Measurements from ENCODE around the gene LGR5.

LGR5 gene

GRCh38 chr12:71432936-71433335 is 6.7 kb upstream of the LGR5 start:
- no peak for DNase-seq
- in situ Hi-C loops (cut with HindIII; ENCODE audit: low pct_ligation_motif_present, low pct_unique_long_range_greater_than_20kb, low sequenced_read_pairs), result no loop called here

- DNase-seq, result no peak
- in situ Hi-C loops (cut with HindIII; ENCODE audit: low pct_ligation_motif_present, low pct_unique_long_range_greater_than_20kb, low sequenced_read_pairs), result no loop called here
Measured at GRCh38 chr12:71436696-71437095, 2.9 kb upstream of the LGR5 start.

- no peak for DNase-seq
- in situ Hi-C loops (cut with HindIII; ENCODE audit: low pct_ligation_motif_present, low pct_unique_long_range_greater_than_20kb, low sequenced_read_pairs), result no loop called here
Measured at GRCh38 chr12:71438670-71439361, 782 bp upstream of the LGR5 start.

GRCh38 chr12:71439362-71439612 is 311 bp upstream of the LGR5 start:
- DNase-seq, result no peak
- in situ Hi-C loops (cut with HindIII; ENCODE audit: low pct_ligation_motif_present, low pct_unique_long_range_greater_than_20kb, low sequenced_read_pairs), result no loop called here

GRCh38 chr12:71440345-71440762 is 756 bp downstream of the LGR5 start:
- peak; percentile 11 for DNase-seq
- in situ Hi-C loops (cut with HindIII; ENCODE audit: low pct_ligation_motif_present, low pct_unique_long_range_greater_than_20kb, low sequenced_read_pairs), result no loop called here

GRCh38 chr12:71440763-71441748 is 1.5 kb downstream of the LGR5 start:
- in situ Hi-C loops (cut with HindIII; ENCODE audit: low pct_ligation_motif_present, low pct_unique_long_range_greater_than_20kb, low sequenced_read_pairs), result no loop called here
- no peak for DNase-seq

- peak; percentile 33 for DNase-seq
- in situ Hi-C loops (cut with HindIII; ENCODE audit: low pct_ligation_motif_present, low pct_unique_long_range_greater_than_20kb, low sequenced_read_pairs), result no loop called here
Measured at GRCh38 chr12:71441836-71442566, 2.4 kb downstream of the LGR5 start.

GRCh38 chr12:71442567-71442931 is 3.0 kb downstream of the LGR5 start:
- in situ Hi-C loops (cut with HindIII; ENCODE audit: low pct_ligation_motif_present, low pct_unique_long_range_greater_than_20kb, low sequenced_read_pairs), result no loop called here

GRCh38 chr12:71445071-71445470 is 5.5 kb downstream of the LGR5 start:
- no peak for DNase-seq
- in situ Hi-C loops (cut with HindIII; ENCODE audit: low pct_ligation_motif_present, low pct_unique_long_range_greater_than_20kb, low sequenced_read_pairs), result no loop called here

More at GRCh38 chr12:71442567-71442931, 3.0 kb downstream of the LGR5 start:
- no peak for DNase-seq

GRCh38 chr12:71447691-71448132 is 8.1 kb downstream of the LGR5 start:
- in situ Hi-C loops (cut with HindIII; ENCODE audit: low pct_ligation_motif_present, low pct_unique_long_range_greater_than_20kb, low sequenced_read_pairs), result no loop called here
- DNase-seq, result no peak

GRCh38 chr12:71448150-71448581 is 8.6 kb downstream of the LGR5 start:
- in situ Hi-C loops (cut with HindIII; ENCODE audit: low pct_ligation_motif_present, low pct_unique_long_range_greater_than_20kb, low sequenced_read_pairs), result no loop called here
- no peak for DNase-seq

- no peak for DNase-seq
Measured at GRCh38 chr12:71449373-71450070, 9.9 kb downstream of the LGR5 start.

GRCh38 chr12:71452006-71452405 is 12.4 kb downstream of the LGR5 start:
- DNase-seq, result no peak
- in situ Hi-C loops (cut with HindIII; ENCODE audit: low pct_ligation_motif_present, low pct_unique_long_range_greater_than_20kb, low sequenced_read_pairs), result no loop called here

More at GRCh38 chr12:71449373-71450070, 9.9 kb downstream of the LGR5 start:
- in situ Hi-C loops (cut with HindIII; ENCODE audit: low pct_ligation_motif_present, low pct_unique_long_range_greater_than_20kb, low sequenced_read_pairs), result no loop called here

GRCh38 chr12:71455028-71455737 is 15.6 kb downstream of the LGR5 start:
- no peak for DNase-seq
- in situ Hi-C loops (cut with HindIII; ENCODE audit: low pct_ligation_motif_present, low pct_unique_long_range_greater_than_20kb, low sequenced_read_pairs), result no loop called here

- DNase-seq, result no peak
- in situ Hi-C loops (cut with HindIII; ENCODE audit: low pct_ligation_motif_present, low pct_unique_long_range_greater_than_20kb, low sequenced_read_pairs), result no loop called here
Measured at GRCh38 chr12:71456316-71456715, 16.7 kb downstream of the LGR5 start.

GRCh38 chr12:71456990-71457389 is 17.4 kb downstream of the LGR5 start:
- no peak for DNase-seq
- in situ Hi-C loops (cut with HindIII; ENCODE audit: low pct_ligation_motif_present, low pct_unique_long_range_greater_than_20kb, low sequenced_read_pairs), result no loop called here

- no peak for DNase-seq
- in situ Hi-C loops (cut with HindIII; ENCODE audit: low pct_ligation_motif_present, low pct_unique_long_range_greater_than_20kb, low sequenced_read_pairs), result no loop called here
Measured at GRCh38 chr12:71460318-71460717, 20.7 kb downstream of the LGR5 start.

Measured in ACHN (cell line).